ENCODE data around the gene HSDL2. TPM values are rescaled to one million over a fixed set of nuclear protein-coding genes. Genes with fewer than 3 reads are reported as not detected.

HSDL2 gene
- polyA plus RNA-seq, 3 donors: 6.4 to 34.8 (median 26.9) TPM

GRCh38 chr9:112433499-112434392 is 53.8 kb downstream of the HSDL2 start:
- Histone ChIP-seq H3K4me2 (replicated peaks; ENCODE audit: extremely low read depth, low read length, poor library complexity, severe bottlenecking) (no peak overlapping the region), H3K4me3 (replicated peaks in 1 of 3; ENCODE audit: low read depth in 2 of 3, low read length in 3 of 3) (no peak overlapping the region), H3K4me1 (ENCODE audit: control insufficient read depth in 1 of 2, insufficient read depth in 2 of 2, low read length in 2 of 2) (no peaks in the 10 kb centered on the region), H3K9ac (ENCODE audit: insufficient read depth, low read length, poor library complexity, severe bottlenecking) (no peak overlapping the region), H3K27ac (ENCODE audit: low read depth in 1 of 2, low read length in 2 of 2) (no peak overlapping the region), H3K9me3 (replicated peaks in 1 of 2; ENCODE audit: control insufficient read depth in 1 of 2, insufficient read depth in 1 of 2, low read length in 2 of 2) (no peaks in the 10 kb centered on the region), H3K36me3 (replicated peaks in 1 of 2; ENCODE audit: control insufficient read depth in 1 of 2, insufficient read depth in 2 of 2, low read length in 2 of 2) (peaks cover 3 to 14% of the 10 kb centered on the region in 2 donors), H4K20me1 (ENCODE audit: insufficient read depth, low read length) (no peaks in the 10 kb centered on the region), H2AFZ (ENCODE audit: insufficient read depth, low read depth, low read length, poor library complexity, severe bottlenecking) (no peak overlapping the region), H3K79me2 (ENCODE audit: insufficient read depth, low read length) (no peaks in the 10 kb centered on the region), H3K27me3 (ENCODE audit: control insufficient read depth in 2 of 2, insufficient read depth in 2 of 2, low read length in 2 of 2) (no peaks in the 10 kb centered on the region)
- Mint-ChIP-seq H3K9me3 (peaks cover 0 to 1% (median 0%) of the 10 kb centered on the region in 7 donors), H3K27ac (no peak overlapping the region), H3K27me3 (ENCODE audit: low read depth in 3 of 3) (peaks cover 0 to 2% (median 0%) of the 10 kb centered on the region in 3 donors), H3K4me3 (no peak overlapping the region), H3K36me3 (peaks cover 32 to 37% of the 10 kb centered on the region in 2 donors), H3K4me1 (no peaks in the 10 kb centered on the region)
- WGBS (ENCODE audit: insufficient coverage): 100% methylated on average over 3 of the region's 5 CpGs
- intact Hi-C loops (cut with micrococcal nuclease): no loop called here
- DNase-seq: no peak
- TF ChIP-seq, protein P1, sequence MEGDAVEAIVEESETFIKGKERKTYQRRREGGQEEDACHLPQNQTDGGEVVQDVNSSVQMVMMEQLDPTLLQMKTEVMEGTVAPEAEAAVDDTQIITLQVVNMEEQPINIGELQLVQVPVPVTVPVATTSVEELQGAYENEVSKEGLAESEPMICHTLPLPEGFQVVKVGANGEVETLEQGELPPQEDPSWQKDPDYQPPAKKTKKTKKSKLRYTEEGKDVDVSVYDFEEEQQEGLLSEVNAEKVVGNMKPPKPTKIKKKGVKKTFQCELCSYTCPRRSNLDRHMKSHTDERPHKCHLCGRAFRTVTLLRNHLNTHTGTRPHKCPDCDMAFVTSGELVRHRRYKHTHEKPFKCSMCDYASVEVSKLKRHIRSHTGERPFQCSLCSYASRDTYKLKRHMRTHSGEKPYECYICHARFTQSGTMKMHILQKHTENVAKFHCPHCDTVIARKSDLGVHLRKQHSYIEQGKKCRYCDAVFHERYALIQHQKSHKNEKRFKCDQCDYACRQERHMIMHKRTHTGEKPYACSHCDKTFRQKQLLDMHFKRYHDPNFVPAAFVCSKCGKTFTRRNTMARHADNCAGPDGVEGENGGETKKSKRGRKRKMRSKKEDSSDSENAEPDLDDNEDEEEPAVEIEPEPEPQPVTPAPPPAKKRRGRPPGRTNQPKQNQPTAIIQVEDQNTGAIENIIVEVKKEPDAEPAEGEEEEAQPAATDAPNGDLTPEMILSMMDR (IDR thresholded peaks at IDR 0.05): no peak

- TF ChIP-seq, protein P1 (IDR thresholded peaks at IDR 0.05): no peak
- Histone ChIP-seq H3K4me1 (ENCODE audit: control insufficient read depth in 1 of 2, insufficient read depth in 2 of 2, low read length in 2 of 2) (no peaks in the 10 kb centered on the region), H3K27me3 (ENCODE audit: control insufficient read depth in 2 of 2, insufficient read depth in 2 of 2, low read length in 2 of 2) (no peaks in the 10 kb centered on the region), H3K9ac (ENCODE audit: insufficient read depth, low read length, poor library complexity, severe bottlenecking) (no peak overlapping the region), H4K20me1 (ENCODE audit: insufficient read depth, low read length) (no peaks in the 10 kb centered on the region), H3K9me3 (replicated peaks in 1 of 2; ENCODE audit: control insufficient read depth in 1 of 2, insufficient read depth in 1 of 2, low read length in 2 of 2) (no peaks in the 10 kb centered on the region), H3K79me2 (ENCODE audit: insufficient read depth, low read length) (no peaks in the 10 kb centered on the region), H3K27ac (ENCODE audit: low read depth in 1 of 2, low read length in 2 of 2) (no peak overlapping the region), H3K4me2 (replicated peaks; ENCODE audit: extremely low read depth, low read length, poor library complexity, severe bottlenecking) (no peak overlapping the region), H3K36me3 (replicated peaks in 1 of 2; ENCODE audit: control insufficient read depth in 1 of 2, insufficient read depth in 2 of 2, low read length in 2 of 2) (peaks cover 3 to 11% of the 10 kb centered on the region in 2 donors), H2AFZ (ENCODE audit: insufficient read depth, low read depth, low read length, poor library complexity, severe bottlenecking) (no peak overlapping the region), H3K4me3 (replicated peaks in 1 of 3; ENCODE audit: low read depth in 2 of 3, low read length in 3 of 3) (no peak overlapping the region)
- no peak for DNase-seq
- no CpG with 5 or more reads among the region's 1 CpG for WGBS (ENCODE audit: insufficient coverage)
- Mint-ChIP-seq H3K36me3 (peaks cover 27 to 33% of the 10 kb centered on the region in 2 donors), H3K27ac (no peak overlapping the region), H3K9me3 (peaks cover 0 to 1% (median 0%) of the 10 kb centered on the region in 7 donors), H3K27me3 (ENCODE audit: low read depth in 3 of 3) (peaks cover 0 to 2% (median 0%) of the 10 kb centered on the region in 3 donors), H3K4me1 (no peaks in the 10 kb centered on the region), H3K4me3 (no peak overlapping the region)
- intact Hi-C loops (cut with micrococcal nuclease): no loop called here
These were observed 54.6 kb downstream of the HSDL2 start for GRCh38 chr9:112434487-112434886.

Data from CD14-positive monocyte (primary cell).